Neuron (in vitro differentiated cells): Measurements from ENCODE around the gene GNG2.
A peak's percentile ranks its signal among the peaks of the same experiment; 100 is the strongest.

ENCODE experiments used
- H2AFZ ChIP-seq: one replicate; pipeline ENCODE4 v1.6.1; 2013; ENCODE audit warnings: low read depth, mild to moderate bottlenecking, inconsistent platforms, low read length, moderate library complexity
- H3K27me3 ChIP-seq: one replicate; pipeline ENCODE4 v1.6.1; 2013; ENCODE audit warnings: low read length; ENCODE audit not compliant: insufficient read depth
- H3K36me3 ChIP-seq: one replicate; pipeline ENCODE4 v1.6.1; 2013; ENCODE audit warnings: low read length; ENCODE audit not compliant: insufficient read depth
- H3K4me1 ChIP-seq: one replicate; pipeline ENCODE4 v1.6.1; 2013; ENCODE audit warnings: low read length; ENCODE audit not compliant: insufficient read depth
- H3K4me3 ChIP-seq: 2 replicates; pipeline ENCODE4 v1.5.1; 2013; ENCODE audit warnings: mild to moderate bottlenecking, low read length, moderate library complexity
- H3K9me3 ChIP-seq: one replicate; pipeline ENCODE4 v1.6.1; 2013; ENCODE audit warnings: low read length

The GNG2 gene

GRCh38 chr14:51862860-51863259 is 2.4 kb downstream of the GNG2 start:
- Histone ChIP-seq H2AFZ (no peak overlapping the region), H3K36me3 (no peaks in the 10 kb centered on the region), H3K27me3 (no peaks in the 10 kb centered on the region), H3K4me3 (peak overlapping the region; percentile 78), H3K9me3 (no peaks in the 10 kb centered on the region), H3K4me1 (peaks cover 52% of the 10 kb centered on the region)

- Histone ChIP-seq H2AFZ (no peak overlapping the region), H3K9me3 (no peaks in the 10 kb centered on the region), H3K4me1 (peaks cover 47% of the 10 kb centered on the region), H3K27me3 (no peaks in the 10 kb centered on the region), H3K36me3 (peaks cover 2% of the 10 kb centered on the region), H3K4me3 (no peak overlapping the region)
Measured at GRCh38 chr14:51865953-51866747, 5.7 kb downstream of the GNG2 start.

GRCh38 chr14:51867741-51868140 is 7.3 kb downstream of the GNG2 start:
- Histone ChIP-seq H2AFZ (no peak overlapping the region), H3K4me1 (peaks cover 45% of the 10 kb centered on the region), H3K27me3 (no peaks in the 10 kb centered on the region), H3K9me3 (no peaks in the 10 kb centered on the region), H3K36me3 (peaks cover 2% of the 10 kb centered on the region), H3K4me3 (no peak overlapping the region)

GRCh38 chr14:51868405-51868804 is 8.0 kb downstream of the GNG2 start:
- peaks cover 2% of the 10 kb centered on the region for H3K36me3 ChIP-seq
- no peaks in the 10 kb centered on the region for H3K9me3 ChIP-seq
- H3K27me3 ChIP-seq: no peaks in the 10 kb centered on the region
- peaks cover 44% of the 10 kb centered on the region for H3K4me1 ChIP-seq
- no peak overlapping the region for H2AFZ ChIP-seq
- no peak overlapping the region for H3K4me3 ChIP-seq

GRCh38 chr14:51869411-51870100 is 9.1 kb downstream of the GNG2 start:
- Histone ChIP-seq H3K9me3 (no peaks in the 10 kb centered on the region), H3K4me1 (peaks cover 34% of the 10 kb centered on the region), H2AFZ (no peak overlapping the region), H3K27me3 (no peaks in the 10 kb centered on the region), H3K4me3 (no peak overlapping the region), H3K36me3 (peaks cover 2% of the 10 kb centered on the region)

- no peaks in the 10 kb centered on the region for H3K27me3 ChIP-seq
- H3K4me3 ChIP-seq: no peak overlapping the region
- no peak overlapping the region for H2AFZ ChIP-seq
- H3K4me1 ChIP-seq: peaks cover 24% of the 10 kb centered on the region
- H3K36me3 ChIP-seq: peaks cover 6% of the 10 kb centered on the region
- peaks cover 3% of the 10 kb centered on the region for H3K9me3 ChIP-seq
Measured at GRCh38 chr14:51870606-51871005, 10.2 kb downstream of the GNG2 start.

GRCh38 chr14:51871846-51872245 is 11.4 kb downstream of the GNG2 start:
- Histone ChIP-seq H3K4me1 (peaks cover 13% of the 10 kb centered on the region), H3K36me3 (peaks cover 6% of the 10 kb centered on the region), H3K9me3 (peaks cover 3% of the 10 kb centered on the region), H3K4me3 (no peak overlapping the region), H3K27me3 (no peaks in the 10 kb centered on the region), H2AFZ (no peak overlapping the region)

GRCh38 chr14:51872396-51872795 is 12.0 kb downstream of the GNG2 start:
- peaks cover 13% of the 10 kb centered on the region for H3K4me1 ChIP-seq
- H3K4me3 ChIP-seq: no peak overlapping the region
- no peak overlapping the region for H2AFZ ChIP-seq
- peaks cover 5% of the 10 kb centered on the region for H3K9me3 ChIP-seq
- H3K36me3 ChIP-seq: peaks cover 6% of the 10 kb centered on the region
- H3K27me3 ChIP-seq: no peaks in the 10 kb centered on the region

- Histone ChIP-seq H3K27me3 (no peaks in the 10 kb centered on the region), H3K36me3 (peaks cover 6% of the 10 kb centered on the region)
Measured at GRCh38 chr14:51873221-51873893, 12.9 kb downstream of the GNG2 start.

GRCh38 chr14:51877810-51878209 is 17.4 kb downstream of the GNG2 start:
- Histone ChIP-seq H3K4me3 (no peak overlapping the region), H3K4me1 (peaks cover 7% of the 10 kb centered on the region), H2AFZ (no peak overlapping the region), H3K9me3 (peaks cover 5% of the 10 kb centered on the region), H3K36me3 (peaks cover 24% of the 10 kb centered on the region), H3K27me3 (no peaks in the 10 kb centered on the region)

More at GRCh38 chr14:51873221-51873893, 12.9 kb downstream of the GNG2 start:
- Histone ChIP-seq H3K4me3 (no peak overlapping the region), H2AFZ (no peak overlapping the region), H3K9me3 (peaks cover 5% of the 10 kb centered on the region), H3K4me1 (peaks cover 13% of the 10 kb centered on the region)

GRCh38 chr14:51879170-51879569 is 18.8 kb downstream of the GNG2 start:
- Histone ChIP-seq H3K4me1 (no peaks in the 10 kb centered on the region), H3K27me3 (no peaks in the 10 kb centered on the region), H3K36me3 (peaks cover 24% of the 10 kb centered on the region), H3K9me3 (peaks cover 5% of the 10 kb centered on the region), H2AFZ (no peak overlapping the region), H3K4me3 (no peak overlapping the region)

GRCh38 chr14:51880835-51881580 is 20.6 kb downstream of the GNG2 start:
- peaks cover 20% of the 10 kb centered on the region for H3K36me3 ChIP-seq
- no peaks in the 10 kb centered on the region for H3K27me3 ChIP-seq
- no peaks in the 10 kb centered on the region for H3K4me1 ChIP-seq
- no peak overlapping the region for H3K4me3 ChIP-seq
- peaks cover 2% of the 10 kb centered on the region for H3K9me3 ChIP-seq
- H2AFZ ChIP-seq: no peak overlapping the region
